Keratinocyte (primary cell): ENCODE measurements around the gene KASH5. TPM values are rescaled to one million over a fixed set of nuclear protein-coding genes. Genes with fewer than 3 reads are reported as not detected.

Source experiments
- DNase-seq: peaks from one replicate; pipeline ENCODE4 v3.0.0-alpha.2; 2011; ENCODE audit warnings: low read depth, missing footprints, low spot score
- FAIRE-seq: peaks from 2 replicates; lab custom pipeline; 2011; peaks lifted over from hg19 to GRCh38; lab: Jason Lieb, UNC
- H2AFZ ChIP-seq: 2 replicates; pipeline ENCODE4 v1.6.0; 2012; ENCODE audit warnings: low read length, control low read depth, inconsistent platforms; ENCODE audit not compliant: control insufficient read depth
- H3K27ac ChIP-seq: 2 replicates; pipeline ENCODE4 v1.5.1; 2011; ENCODE audit warnings: low read length; ENCODE audit not compliant: control insufficient read depth, insufficient read depth
- H3K27me3 ChIP-seq: 3 replicates; pipeline ENCODE4 v1.6.0; 2011; ENCODE audit warnings: low read length; ENCODE audit not compliant: control insufficient read depth, insufficient read depth; ENCODE audit errors: extremely low read depth
- H3K36me3 ChIP-seq, 2 experiments: 2 replicates in 1 of 2; 3 replicates in 1 of 2; pipeline ENCODE4 v1.5.1; 2011; ENCODE audit warnings: low read length in 2 of 2, mild to moderate bottlenecking in 1 of 2; ENCODE audit not compliant: control insufficient read depth in 2 of 2, insufficient read depth in 2 of 2; ENCODE audit errors: extremely low read depth in 1 of 2
- H3K4me1 ChIP-seq: 3 replicates; pipeline ENCODE4 v1.5.1; 2011; ENCODE audit warnings: low read length; ENCODE audit not compliant: control insufficient read depth, insufficient read depth; ENCODE audit errors: extremely low read depth
- H3K4me2 ChIP-seq: 3 replicates; pipeline ENCODE4 v1.6.0; 2011; ENCODE audit warnings: low read depth, low read length; ENCODE audit not compliant: control insufficient read depth, insufficient read depth; ENCODE audit errors: extremely low read depth
- H3K4me3 ChIP-seq, 3 experiments: fragments of 200-600 bp in 1 of 3; sonication (generic) in 1 of 3; 2 replicates in 2 of 3; 3 replicates in 1 of 3; pipeline ENCODE4 v1.5.1; 2011 to 2016; ENCODE audit warnings: low read length in 3 of 3, mild to moderate bottlenecking in 3 of 3, control low read depth in 2 of 3, inconsistent platforms in 1 of 3, low read depth in 1 of 3, mixed read lengths in 1 of 3, mixed run types in 1 of 3, moderate library complexity in 1 of 3; ENCODE audit not compliant: control insufficient read depth in 2 of 3, insufficient read depth in 2 of 3; ENCODE audit errors: extremely low read depth in 1 of 3
- H3K79me2 ChIP-seq: 2 replicates; pipeline ENCODE4 v1.6.0; 2012; ENCODE audit warnings: low read length; ENCODE audit not compliant: control insufficient read depth, insufficient read depth
- H3K9ac ChIP-seq: 3 replicates; pipeline ENCODE4 v1.6.0; 2011; ENCODE audit warnings: low read length; ENCODE audit not compliant: control insufficient read depth, insufficient read depth; ENCODE audit errors: extremely low read depth
- H3K9me1 ChIP-seq: 3 replicates; pipeline ENCODE4 v1.6.0; 2011; ENCODE audit warnings: low read length; ENCODE audit not compliant: control insufficient read depth, insufficient read depth; ENCODE audit errors: extremely low read depth
- H3K9me3 ChIP-seq: 2 replicates; pipeline ENCODE4 v1.5.1; 2012; ENCODE audit warnings: low read depth, low read length; ENCODE audit not compliant: control insufficient read depth
- H4K20me1 ChIP-seq: 3 replicates; pipeline ENCODE4 v1.6.0; 2011; ENCODE audit warnings: low read length; ENCODE audit not compliant: control insufficient read depth, insufficient read depth; ENCODE audit errors: extremely low read depth
- EZH2 ChIP-seq: IDR thresholded peaks from one replicate; pipeline ENCODE4 v1.6.1; 2012; ENCODE audit warnings: inconsistent platforms, mild to moderate bottlenecking, low read length, moderate library complexity
- dilution Hi-C: fragments of 300-500 bp; cut with MboI; formaldehyde crosslinking; loops from one replicate; pipeline ENCODE4 v1.7.0; 2020; ENCODE audit warnings: low sequenced_read_pairs; ENCODE audit not compliant: extremely low pct_ligation_motif_present
- polyA plus RNA-seq, 5 experiments: library from polyadenylated mRNA; depleted of rRNA in 3 of 5; stranded (reverse) in 3 of 5; stranded (forward) in 1 of 5; unstranded in 1 of 5; fragments of >200 nt; gene quantifications; 1 replicate in 1 of 5; 2 replicates in 3 of 5; 3 replicates in 1 of 5; pipeline versions ENCODE4 v1.2.1 to v1.2.3, GENCODE V29; 2011 to 2012; ENCODE audit warnings: missing spikeins in 2 of 5, low read depth in 1 of 5, low replicate concordance in 1 of 5
- TF ChIP-seq, protein P1 (sequence below), 3 experiments: IDR thresholded peaks in 1 of 3; conservative IDR thresholded peaks in 1 of 3; optimal IDR thresholded peaks in 1 of 3; 2 replicates in 2 of 3; 3 replicates in 1 of 3; pipeline versions ENCODE3 to v1.5.1; 2011; ENCODE audit warnings: low read length in 3 of 3, mild to moderate bottlenecking in 3 of 3, moderate library complexity in 2 of 3, control low read depth in 1 of 3, inconsistent platforms in 1 of 3; ENCODE audit not compliant: insufficient read depth in 2 of 3; ENCODE audit errors: extremely low read depth in 1 of 3

KASH5 gene
- polyA plus RNA-seq, 1 donor (not counting 4 experiments of a cell fraction or from before 2014, with no cell fraction given), result not detected

- H3K36me3 ChIP-seq, result no peaks in the 10 kb centered on the region
- H3K4me1 ChIP-seq, result peaks cover 4% of the 10 kb centered on the region
- no peak for DNase-seq
- TF ChIP-seq, protein P1, sequence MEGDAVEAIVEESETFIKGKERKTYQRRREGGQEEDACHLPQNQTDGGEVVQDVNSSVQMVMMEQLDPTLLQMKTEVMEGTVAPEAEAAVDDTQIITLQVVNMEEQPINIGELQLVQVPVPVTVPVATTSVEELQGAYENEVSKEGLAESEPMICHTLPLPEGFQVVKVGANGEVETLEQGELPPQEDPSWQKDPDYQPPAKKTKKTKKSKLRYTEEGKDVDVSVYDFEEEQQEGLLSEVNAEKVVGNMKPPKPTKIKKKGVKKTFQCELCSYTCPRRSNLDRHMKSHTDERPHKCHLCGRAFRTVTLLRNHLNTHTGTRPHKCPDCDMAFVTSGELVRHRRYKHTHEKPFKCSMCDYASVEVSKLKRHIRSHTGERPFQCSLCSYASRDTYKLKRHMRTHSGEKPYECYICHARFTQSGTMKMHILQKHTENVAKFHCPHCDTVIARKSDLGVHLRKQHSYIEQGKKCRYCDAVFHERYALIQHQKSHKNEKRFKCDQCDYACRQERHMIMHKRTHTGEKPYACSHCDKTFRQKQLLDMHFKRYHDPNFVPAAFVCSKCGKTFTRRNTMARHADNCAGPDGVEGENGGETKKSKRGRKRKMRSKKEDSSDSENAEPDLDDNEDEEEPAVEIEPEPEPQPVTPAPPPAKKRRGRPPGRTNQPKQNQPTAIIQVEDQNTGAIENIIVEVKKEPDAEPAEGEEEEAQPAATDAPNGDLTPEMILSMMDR (optimal IDR thresholded peaks at IDR 0.05 in 1 of 3, IDR thresholded peaks at IDR 0.05 in 1 of 3, conservative IDR thresholded peaks at IDR 0.05 in 1 of 3; ENCODE audit: extremely low read depth in 1 of 3, insufficient read depth in 2 of 3, low read length in 3 of 3), result no peak
- no peak for TF ChIP-seq EZH2
- no peak within 1 kb of the TSS for H2AFZ ChIP-seq
- H3K4me2 ChIP-seq, result peak within 1 kb of the TSS; percentile 40
- dilution Hi-C loops, result no loop called here
- H3K27ac ChIP-seq, result no peak within 1 kb of the TSS
- H3K9me1 ChIP-seq, result no peaks in the 10 kb centered on the region
- H3K9ac ChIP-seq, result no peak within 1 kb of the TSS
- H3K9me3 ChIP-seq, result no peaks in the 10 kb centered on the region
- no peaks in the 10 kb centered on the region for H3K79me2 ChIP-seq
- no peak for FAIRE-seq
- H3K4me3 ChIP-seq, result no peak within 1 kb of the TSS
- H4K20me1 ChIP-seq, result no peaks in the 10 kb centered on the region
- peaks cover 93% of the 10 kb centered on the region for H3K27me3 ChIP-seq
Measured at GRCh38 chr19:49423071-49423984, 35.3 kb downstream of the KASH5 start, which contains the start of gene PTH2. TSS of gene PTH2 (minus strand) at chr19:49423441. CDS start at chr19:49423339, 102 bp downstream.

DNA sequence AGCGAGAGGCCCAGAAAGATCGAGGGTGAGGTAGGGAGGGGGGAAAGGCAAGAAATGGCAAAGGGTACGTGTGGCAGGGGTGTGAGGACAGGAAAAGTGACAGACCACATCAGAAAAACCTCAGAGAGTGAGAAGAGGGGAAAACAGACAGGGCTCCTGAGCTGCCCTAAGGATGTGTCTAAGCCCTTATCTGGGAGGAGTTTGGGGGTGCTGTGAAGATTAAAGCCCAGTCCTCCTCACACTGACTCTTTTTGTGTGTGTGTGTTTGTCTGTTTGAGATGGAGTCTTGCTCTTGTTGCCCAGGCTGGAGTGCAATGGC lies 35.9 kb downstream of the KASH5 start:
- FAIRE-seq, result no peak
- Histone ChIP-seq H3K9ac (no peak overlapping the region), H3K79me2 (no peaks in the 10 kb centered on the region), H2AFZ (no peak overlapping the region), H3K4me3 (no peak overlapping the region), H3K4me2 (no peak overlapping the region), H3K27ac (no peak overlapping the region), H3K9me1 (no peaks in the 10 kb centered on the region), H3K9me3 (no peaks in the 10 kb centered on the region), H3K27me3 (peaks cover 95% of the 10 kb centered on the region), H3K4me1 (peaks cover 7% of the 10 kb centered on the region), H4K20me1 (no peaks in the 10 kb centered on the region), H3K36me3 (no peaks in the 10 kb centered on the region)
- dilution Hi-C loops, result no loop called here
- no peak for TF ChIP-seq EZH2
- TF ChIP-seq, protein P1 (optimal IDR thresholded peaks at IDR 0.05 in 1 of 3, IDR thresholded peaks at IDR 0.05 in 1 of 3, conservative IDR thresholded peaks at IDR 0.05 in 1 of 3; ENCODE audit: extremely low read depth in 1 of 3, insufficient read depth in 2 of 3, low read length in 3 of 3), result no peak
- DNase-seq, result no peak
